COLO668 (cell line): Measurements from ENCODE around the gene SCN4A.

Experiments used
- DNase-seq: peaks from one replicate; lab custom pipeline; 2025; ENCODE audit not compliant: unreplicated experiment; lab: John Stamatoyannopoulos, UW

SCN4A gene

GRCh38 chr17:64002658-64003525 is 30.2 kb upstream of the SCN4A start:
- DNase-seq: no peak

DNA sequence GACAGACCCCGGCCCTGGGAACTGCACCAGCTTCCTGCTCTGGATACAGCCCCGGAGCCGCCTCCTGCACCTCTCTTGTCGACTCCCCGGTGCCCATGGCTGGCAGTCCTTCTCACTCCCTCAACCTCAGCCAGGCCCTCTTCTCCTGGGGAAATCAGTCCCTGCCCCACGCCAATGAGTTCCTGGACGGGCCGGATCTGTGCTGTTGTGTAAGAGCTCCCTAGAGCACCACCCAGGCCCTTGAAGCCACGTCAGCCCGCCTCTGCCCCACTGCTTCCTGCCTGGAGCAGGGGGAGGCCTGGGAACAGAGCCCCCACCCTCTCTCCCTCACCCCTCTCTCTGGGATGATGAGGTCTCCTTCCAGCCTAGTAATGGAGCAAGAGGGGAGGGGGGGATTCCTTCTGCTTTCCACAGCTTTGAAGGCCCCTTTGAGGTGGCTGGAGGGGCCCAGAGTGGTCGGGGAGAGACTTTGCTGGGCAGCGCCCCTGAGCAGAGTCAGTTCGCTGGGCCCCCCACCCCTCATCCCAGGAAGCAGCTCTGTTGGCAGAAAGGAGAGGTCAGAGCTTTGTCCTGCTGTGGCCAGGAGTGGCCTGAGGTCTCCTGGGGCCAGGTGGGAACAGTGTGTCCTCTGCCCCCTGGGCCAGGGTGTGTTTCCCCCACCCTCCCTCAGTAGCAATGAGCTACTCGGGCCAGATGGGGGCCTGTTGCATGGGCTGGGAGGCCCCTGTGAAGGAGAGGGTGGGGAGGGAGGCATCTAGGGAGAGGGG is 29.2 kb upstream of the SCN4A start:
- DNase-seq: no peak

- DNase-seq: no peak
These were observed 28.4 kb upstream of the SCN4A start for GRCh38 chr17:64001091-64001579.

- DNase-seq: no peak
These were observed 27.2 kb upstream of the SCN4A start for GRCh38 chr17:63999680-64000531.

GRCh38 chr17:63998721-63999679 is 26.3 kb upstream of the SCN4A start:
- DNase-seq: no peak

- peak; percentile 47 for DNase-seq
These were observed 25.5 kb upstream of the SCN4A start, which contains the start of gene PRR29 for GRCh38 chr17:63998050-63998720. TSS of gene PRR29 (plus strand) at chr17:63998351. CDS start at chr17:63998365, 14 bp downstream.

- no peak for DNase-seq
These were observed 24.8 kb upstream of the SCN4A start for GRCh38 chr17:63997341-63998048.

DNA sequence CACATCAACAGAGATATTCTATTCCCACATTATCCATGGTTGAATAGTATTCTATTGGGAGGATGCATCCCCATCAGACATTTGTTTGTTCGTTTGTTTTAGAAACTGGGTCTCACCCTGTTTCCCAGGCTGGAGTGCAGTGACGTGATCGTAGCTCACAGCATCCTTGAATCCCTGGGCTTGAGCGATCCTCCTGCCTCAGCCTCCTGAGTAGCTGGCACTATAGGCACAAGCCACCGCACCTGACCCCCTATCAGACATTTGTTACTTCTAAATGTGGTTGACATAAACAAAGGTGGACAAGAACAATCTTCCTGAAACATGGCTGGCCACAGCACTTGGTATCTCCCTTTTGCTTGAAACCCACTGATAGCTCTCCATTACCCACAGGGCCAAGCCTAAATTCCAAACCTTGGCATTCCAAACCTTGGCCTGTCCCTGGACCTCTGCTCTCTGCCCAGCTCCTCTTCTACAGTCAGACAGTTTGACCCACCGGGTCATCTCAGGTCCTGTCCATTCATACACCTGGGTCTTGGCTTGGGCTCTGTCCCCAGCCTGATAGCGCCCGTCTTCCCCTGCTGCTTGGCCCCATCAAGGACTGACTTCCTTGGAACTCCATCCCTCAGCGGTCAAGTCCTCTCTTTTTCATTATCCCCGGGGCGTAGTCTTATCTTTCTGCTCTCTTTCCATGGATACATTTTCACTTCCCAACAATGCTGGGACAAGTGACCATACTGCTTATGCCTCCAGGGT is 23.9 kb upstream of the SCN4A start:
- no peak for DNase-seq

- DNase-seq: no peak
These were observed 22.9 kb upstream of the SCN4A start for GRCh38 chr17:63995626-63996025.

- no peak for DNase-seq
These were observed 20.8 kb upstream of the SCN4A start for GRCh38 chr17:63993368-63993985.

DNA sequence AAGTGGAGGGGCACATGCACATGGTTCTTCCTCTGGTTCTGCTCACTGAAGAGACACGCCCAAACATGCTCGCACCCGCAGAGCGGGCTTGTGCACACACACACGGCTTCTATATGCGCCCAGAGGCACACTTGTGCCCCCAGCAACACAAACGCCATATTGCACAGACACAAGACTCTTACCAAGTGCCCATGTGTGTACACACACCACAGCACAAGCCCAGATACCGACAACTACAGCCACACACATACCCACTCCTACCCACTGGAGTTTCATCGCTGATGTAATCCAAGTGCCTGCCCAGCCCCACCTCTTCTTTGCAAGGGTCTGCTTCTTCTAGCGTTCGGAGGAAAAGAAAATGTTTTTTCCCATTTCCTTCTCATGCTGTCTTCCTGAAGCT is 18.9 kb upstream of the SCN4A start:
- DNase-seq: no peak

- DNase-seq: no peak
These were observed 17.1 kb upstream of the SCN4A start for GRCh38 chr17:63989622-63990345.

- no peak for DNase-seq
These were observed 16.3 kb upstream of the SCN4A start for GRCh38 chr17:63988741-63989621.

DNA sequence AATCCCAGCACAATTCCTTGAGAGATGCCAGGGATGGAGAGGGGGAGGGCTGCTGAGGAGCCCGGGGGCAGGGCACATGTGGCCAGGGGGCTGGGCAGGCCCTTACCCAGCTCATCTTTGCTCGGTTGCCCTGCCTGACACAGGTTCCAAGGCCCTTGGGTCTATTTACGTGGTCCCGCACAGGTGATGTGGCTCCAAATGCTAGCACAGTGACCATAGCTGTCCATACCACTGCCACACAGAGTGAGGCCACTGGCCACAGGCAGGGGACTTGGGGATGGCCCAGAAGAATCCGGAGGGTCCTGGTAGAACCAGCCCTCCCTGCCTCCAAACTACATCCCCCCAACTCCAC is 15.4 kb upstream of the SCN4A start:
- no peak for DNase-seq

DNA sequence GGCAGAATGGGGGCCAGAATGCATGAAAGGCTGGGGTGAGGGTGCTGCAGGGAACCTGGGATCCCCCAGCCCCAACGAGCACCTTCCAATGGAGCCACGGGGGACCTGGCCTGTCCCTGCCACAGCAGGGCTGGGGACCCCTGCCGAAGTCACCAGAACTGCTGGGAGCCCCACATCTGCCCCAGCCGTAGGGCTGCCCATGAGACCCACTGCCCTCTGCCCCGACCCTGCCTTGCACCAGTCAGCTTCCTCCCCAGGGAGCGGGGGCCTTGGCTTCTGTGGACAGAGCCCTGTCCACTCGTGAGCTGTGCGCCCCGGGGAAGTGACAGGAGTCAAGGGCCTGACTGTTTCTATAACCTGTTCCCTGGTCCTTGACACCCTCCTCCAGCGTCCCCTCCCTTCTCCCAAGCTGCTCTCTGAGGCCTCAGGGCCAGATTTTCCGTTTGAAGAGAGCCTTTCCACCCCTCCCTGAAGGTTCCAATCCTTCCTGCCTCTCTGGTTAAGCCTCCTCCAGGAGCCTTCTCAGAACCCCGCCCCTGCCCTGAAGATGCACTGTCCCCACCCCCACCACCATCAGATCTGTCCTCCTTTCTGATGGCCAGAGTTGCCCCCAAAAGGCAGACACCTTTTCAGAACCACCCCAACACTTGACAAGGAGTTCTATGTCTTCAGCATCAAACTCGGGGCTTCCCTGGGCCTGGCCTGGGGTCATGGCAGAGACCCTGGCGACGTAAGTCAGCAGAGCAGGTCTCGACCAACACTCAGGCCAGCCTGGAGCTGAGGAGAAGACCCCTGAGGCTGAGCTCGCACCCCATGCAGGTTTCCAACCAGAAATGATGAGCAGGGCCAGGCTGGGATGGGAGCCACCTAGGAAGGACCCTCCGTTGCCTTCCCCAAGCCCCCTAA is 14.8 kb upstream of the SCN4A start:
- DNase-seq: no peak
